HL-60 (cell line): Measurements from ENCODE around the gene CIB4.
"Not testable (repeated sequence)": the region's sequence is repeated elsewhere in the genome, so short reads cannot be mapped to it uniquely, and the experiment has no call there.

ENCODE experiments used
- DNase-seq, 2 experiments: peaks; one replicate each; pipeline ENCODE4 v3.0.0-alpha.2; 2010 to 2020; ENCODE audit warnings: low read depth in 1 of 2, low spot score in 1 of 2
- H3K27ac ChIP-seq: fragments of 250-450 bp; sonication (Bioruptor Pico); replicated peaks from 2 replicates; pipeline ENCODE4 v1.5.1; 2020; ENCODE audit warnings: mild to moderate bottlenecking, moderate library complexity
- H3K27me3 ChIP-seq: fragments of 250-450 bp; sonication (Bioruptor Pico); 2 replicates; pipeline ENCODE4 v1.5.1; 2021; ENCODE audit warnings: mild to moderate bottlenecking, moderate library complexity; ENCODE audit not compliant: insufficient read depth, poor library complexity, severe bottlenecking
- H3K4me3 ChIP-seq: replicated peaks from 2 replicates; pipeline ENCODE4 v1.5.1; 2011; ENCODE audit warnings: mild to moderate bottlenecking, control low read depth, low read length; ENCODE audit not compliant: insufficient read depth
- GABPA ChIP-seq: IDR thresholded peaks from 2 replicates; pipeline ENCODE4 v1.6.1; 2012; ENCODE audit warnings: low read depth
- POLR2AphosphoS5 ChIP-seq: IDR thresholded peaks from 2 replicates; pipeline ENCODE4 v1.6.1; 2012; ENCODE audit warnings: low read depth
- REST ChIP-seq: IDR thresholded peaks from 2 replicates; pipeline ENCODE4 v1.6.1; 2012; ENCODE audit warnings: low read depth; ENCODE audit not compliant: insufficient replicate concordance
- SPI1 ChIP-seq: IDR thresholded peaks from 2 replicates; pipeline ENCODE4 v1.6.1; 2012; ENCODE audit warnings: low read depth, mild to moderate bottlenecking, borderline replicate concordance
- TF ChIP-seq, protein P1 (sequence below): IDR thresholded peaks from one replicate; pipeline ENCODE4 v1.5.1; 2011; ENCODE audit warnings: low read length, control low read depth, inconsistent platforms; ENCODE audit not compliant: insufficient read depth

CIB4 gene

DNA sequence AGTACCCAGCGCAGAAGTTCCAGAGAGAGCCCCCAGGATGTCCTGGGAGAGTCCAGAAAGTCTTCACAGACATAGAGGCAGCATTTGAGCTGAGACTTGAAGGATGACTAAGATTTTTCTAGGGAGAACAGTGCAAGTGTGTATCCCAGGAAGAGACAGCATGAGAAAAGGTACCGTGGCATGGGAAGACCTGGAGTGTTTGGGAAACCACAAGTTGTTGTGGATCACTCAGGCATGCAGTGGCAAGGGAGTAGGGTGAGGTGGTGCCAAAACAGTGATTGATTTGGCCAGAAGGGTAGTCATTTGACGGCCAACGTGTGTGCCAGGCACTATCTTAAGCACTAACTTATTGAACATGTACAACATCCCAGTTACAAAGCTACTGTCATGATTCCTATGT is 26.9 kb upstream of the CIB4 start:
- H3K27ac ChIP-seq = no peak overlapping the region
- peaks cover 2% of the 10 kb centered on the region for H3K27me3 ChIP-seq
- DNase-seq = no peak
- no peak for TF ChIP-seq POLR2AphosphoS5
- TF ChIP-seq, protein P1, sequence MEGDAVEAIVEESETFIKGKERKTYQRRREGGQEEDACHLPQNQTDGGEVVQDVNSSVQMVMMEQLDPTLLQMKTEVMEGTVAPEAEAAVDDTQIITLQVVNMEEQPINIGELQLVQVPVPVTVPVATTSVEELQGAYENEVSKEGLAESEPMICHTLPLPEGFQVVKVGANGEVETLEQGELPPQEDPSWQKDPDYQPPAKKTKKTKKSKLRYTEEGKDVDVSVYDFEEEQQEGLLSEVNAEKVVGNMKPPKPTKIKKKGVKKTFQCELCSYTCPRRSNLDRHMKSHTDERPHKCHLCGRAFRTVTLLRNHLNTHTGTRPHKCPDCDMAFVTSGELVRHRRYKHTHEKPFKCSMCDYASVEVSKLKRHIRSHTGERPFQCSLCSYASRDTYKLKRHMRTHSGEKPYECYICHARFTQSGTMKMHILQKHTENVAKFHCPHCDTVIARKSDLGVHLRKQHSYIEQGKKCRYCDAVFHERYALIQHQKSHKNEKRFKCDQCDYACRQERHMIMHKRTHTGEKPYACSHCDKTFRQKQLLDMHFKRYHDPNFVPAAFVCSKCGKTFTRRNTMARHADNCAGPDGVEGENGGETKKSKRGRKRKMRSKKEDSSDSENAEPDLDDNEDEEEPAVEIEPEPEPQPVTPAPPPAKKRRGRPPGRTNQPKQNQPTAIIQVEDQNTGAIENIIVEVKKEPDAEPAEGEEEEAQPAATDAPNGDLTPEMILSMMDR = no peak
- TF ChIP-seq SPI1 = no peak
- no peak for TF ChIP-seq GABPA
- TF ChIP-seq REST = no peak
- H3K4me3 ChIP-seq = no peak overlapping the region

DNA sequence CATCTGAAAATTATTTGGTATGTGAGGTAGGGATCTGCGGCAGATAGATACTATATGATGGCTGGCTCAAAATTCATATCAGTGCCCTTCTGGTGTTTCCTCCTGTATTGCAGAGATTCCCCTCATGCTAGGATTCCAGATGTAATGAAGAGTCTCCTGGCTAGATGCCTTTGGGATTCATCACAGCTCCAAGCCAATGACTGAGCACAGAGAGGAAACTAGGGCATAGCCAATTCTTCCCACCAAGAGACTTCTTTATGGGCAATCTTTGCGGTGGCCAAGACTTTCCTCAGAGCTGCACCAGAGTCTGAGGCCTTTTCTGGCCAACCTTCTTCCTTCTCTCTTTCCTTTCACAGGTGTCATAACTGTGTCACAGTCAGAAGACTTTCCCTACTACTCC is 25.5 kb upstream of the CIB4 start:
- Histone ChIP-seq H3K4me3 (no peak overlapping the region), H3K27me3 (peaks cover 2% of the 10 kb centered on the region), H3K27ac (no peak overlapping the region)
- no peak for DNase-seq
- TF ChIP-seq POLR2AphosphoS5 = no peak
- TF ChIP-seq, protein P1 = no peak

- H3K27ac ChIP-seq, DNase-seq, H3K27me3 ChIP-seq, H3K4me3 ChIP-seq: not testable (repeated sequence)
Observed at GRCh38 chr2:26665296-26665695, 24.1 kb upstream of the CIB4 start.

DNA sequence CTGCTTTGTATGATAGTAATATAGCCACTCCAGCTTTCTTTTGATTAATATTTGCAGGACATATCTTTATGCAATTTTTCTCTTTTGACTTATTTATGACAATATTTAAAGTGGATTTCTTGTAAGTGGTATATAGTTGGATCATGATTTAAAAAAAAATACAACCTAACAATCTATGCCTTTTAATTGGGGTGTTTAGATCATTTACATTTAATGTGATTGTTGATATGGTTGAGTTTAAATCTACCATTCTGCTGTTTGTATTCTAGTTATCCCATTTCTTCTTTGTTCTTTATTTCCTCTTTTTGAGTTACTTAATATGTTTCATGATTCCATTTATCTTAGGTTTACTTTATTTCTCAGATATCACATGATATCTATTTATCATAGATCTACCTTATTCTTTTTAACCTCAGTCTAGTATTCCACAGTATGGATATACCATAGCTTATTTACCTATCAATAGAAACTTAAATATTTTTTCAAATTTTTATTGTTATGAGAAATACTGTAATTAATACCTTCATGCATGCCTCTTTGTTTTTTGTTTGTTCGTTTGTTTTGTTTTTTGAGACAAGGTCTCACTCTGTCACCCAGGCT is 19.3 kb upstream of the CIB4 start:
- no peak for TF ChIP-seq REST
- Histone ChIP-seq H3K27ac (no peak overlapping the region), H3K4me3 (no peak overlapping the region), H3K27me3 (no peaks in the 10 kb centered on the region)
- DNase-seq = no peak

- TF ChIP-seq, protein P1 = no peak
- TF ChIP-seq POLR2AphosphoS5 (no peak), REST (no peak), GABPA (no peak), SPI1 (no peak)
- Histone ChIP-seq H3K27me3 (no peaks in the 10 kb centered on the region), H3K4me3 (no peak overlapping the region), H3K27ac (no peak overlapping the region)
- no peak for DNase-seq
Observed at GRCh38 chr2:26658691-26659346, 17.7 kb upstream of the CIB4 start.
